ENCODE results near the gene ARHGAP33. TPM values are rescaled to one million over a fixed set of nuclear protein-coding genes. Genes with fewer than 3 reads are reported as not detected.
A peak's percentile ranks its signal among the peaks of the same experiment; 100 is the strongest.

Gene ARHGAP33
- total and polyA plus RNA-seq, 2 of the 8 experiments (the other 6 are each of a cell fraction or from before 2014, with no cell fraction given): 6.5 to 25.2 TPM

DNA sequence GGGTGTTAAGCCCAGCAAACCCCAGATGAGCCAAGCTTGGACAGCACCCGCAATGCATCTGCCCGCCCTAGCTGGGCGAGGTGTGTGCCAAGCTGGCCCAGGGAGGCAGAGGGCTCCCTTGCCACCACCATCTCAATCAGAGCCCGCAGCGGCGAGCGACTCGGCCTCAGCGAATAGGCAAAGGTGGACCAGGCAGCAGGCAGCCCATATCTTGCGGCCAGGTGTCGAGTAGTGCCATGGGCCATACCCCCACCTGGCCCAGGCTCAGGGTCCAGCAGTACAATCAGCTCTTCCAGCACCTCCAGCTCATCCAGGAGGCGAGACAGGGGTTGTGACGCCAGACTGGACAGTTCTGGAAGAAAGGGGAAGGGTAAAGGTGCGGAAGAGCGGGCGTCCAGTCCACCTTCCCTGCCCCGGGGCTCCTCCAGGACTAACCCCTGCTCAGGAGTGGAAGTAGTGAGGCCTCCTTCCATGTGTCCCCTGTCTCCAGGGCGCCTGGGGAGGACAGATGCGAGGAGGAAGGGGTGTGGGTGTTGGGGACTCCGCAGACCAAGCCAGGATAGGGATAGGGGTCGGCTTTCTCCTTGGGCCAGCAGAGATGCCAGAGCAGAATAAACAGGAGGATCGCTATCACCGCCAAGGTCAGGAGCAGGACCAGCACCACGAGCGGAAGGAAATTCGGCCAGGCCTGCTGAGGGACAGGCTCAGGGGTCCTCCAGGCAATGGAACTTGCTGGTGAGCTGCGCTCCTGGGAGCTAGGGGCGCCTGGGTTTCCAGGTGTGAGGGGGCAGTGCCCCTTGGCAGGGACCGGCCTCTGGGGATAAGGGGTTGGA, 35.9 kb upstream of the ARHGAP33 start:
- peaks cover 11 to 25% (median 18%) of the 10 kb centered on the region in 4 experiments; a peak in 6 of 8 replicates for H3K36me3 ChIP-seq (ENCODE audit: control insufficient read depth in 2 of 4, insufficient read depth in 4 of 4, low read length in 3 of 4)
- CTCF ChIA-PET (ENCODE audit: partially characterized antibody): interaction anchor here (1.2 to 8.9 kb wide), 6 partner anchors 16 to 138 kb away, joined by 5 to 80 read pairs (median 5); no protein-coding TSS in a partner anchor
- peak overlapping the region in 3 of 4 experiments; percentile 29 to 52 (median 31); a peak in 3 of 7 replicates for H3K9ac ChIP-seq (replicated peaks in 1 of 4; ENCODE audit: extremely low read depth in 1 of 4, low read depth in 3 of 4, low read length in 3 of 4)
- peak overlapping the region; percentile 65; the same call in 1 of the 2 replicates for H4K8ac ChIP-seq (ENCODE audit: extremely low read depth, insufficient read depth, low read length)
- H3K27ac ChIP-seq (ENCODE audit: low read depth, low read length): no peak overlapping the region
- TF ChIP-seq POLR2A (IDR thresholded peaks at IDR 0.05; ENCODE audit: control extremely low read depth in 1 of 2, low read depth in 2 of 2, low read length in 2 of 2): 0 out of 3 replicates have a peak, but pooled peaks of 1 of the 2 experiments have one; percentile 38
- no peak for TF ChIP-seq TAF1 (IDR thresholded peaks at IDR 0.05; ENCODE audit: low read depth, low read length)
- TF ChIP-seq POLR2AphosphoS5 (IDR thresholded peaks at IDR 0.05; ENCODE audit: low read depth, low read length): peak; percentile 9; the same call in 1 of the 2 replicates
- H3K79me1 ChIP-seq (ENCODE audit: low read depth, low read length): no peaks in the 10 kb centered on the region; the same call in 1 of the 2 replicates
- no peak overlapping the region for H3K4ac ChIP-seq (replicated peaks; ENCODE audit: insufficient read length, low read depth, low read length)
- H3K18ac ChIP-seq (ENCODE audit: extremely low read depth, low read length): no peak overlapping the region; the same call in 1 of the 2 replicates
- WGBS, 2 experiments (ENCODE audit: extremely low coverage in 1 of 2, insufficient coverage in 1 of 2, insufficient read length in 1 of 2, insufficient replicate concordance in 2 of 2, low coverage in 1 of 2, low lambda C conversion rate in 2 of 2, missing lambda C conversion rate in 1 of 2): 79% methylated on average over 29 of the region's 29 CpGs; no CpG with 5 or more reads in 1 of the 2 experiments
- H2BK5ac ChIP-seq (ENCODE audit: low read depth, low read length): no peak overlapping the region
- no peak overlapping the region for H4K91ac ChIP-seq (replicated peaks; ENCODE audit: insufficient read length, low read length)
- H4K5ac ChIP-seq (ENCODE audit: insufficient read length, low read depth, low read length): no peak overlapping the region
- H3K27me3 ChIP-seq (replicated peaks in 1 of 4; ENCODE audit: control insufficient read depth in 3 of 4, extremely low read depth in 1 of 4, insufficient read depth in 3 of 4, low read length in 3 of 4): no peaks in the 10 kb centered on the region
- H3K56ac ChIP-seq (replicated peaks; ENCODE audit: insufficient read length, low read depth, low read length): no peak overlapping the region
- no peak overlapping the region for H2AK5ac ChIP-seq (ENCODE audit: low read depth, low read length)
- no peak overlapping the region for H2AFZ ChIP-seq (ENCODE audit: low read length)
- no peak overlapping the region for H3K14ac ChIP-seq (ENCODE audit: insufficient read length)
- H2BK120ac ChIP-seq (replicated peaks; ENCODE audit: low read depth, low read length): no peak overlapping the region
- H3K4me1 ChIP-seq (replicated peaks in 1 of 4; ENCODE audit: control insufficient read depth in 3 of 4, insufficient read depth in 4 of 4, low read length in 3 of 4): peaks cover 0 to 5% (median 3%) of the 10 kb centered on the region in 4 experiments; a peak in 3 of 7 replicates
- FAIRE-seq (no peak), DNase-seq (ENCODE audit: low read depth in 1 of 2, low spot score in 2 of 2) (peak in 1 of 2 experiments; percentile 59)
- H3K9me3 ChIP-seq (ENCODE audit: insufficient read depth in 2 of 2, low read depth in 1 of 2, low read length in 1 of 2): no peaks in the 10 kb centered on the region
- peak overlapping the region; percentile 70 to 78 for H3K4me2 ChIP-seq (ENCODE audit: insufficient read depth in 1 of 2, low read depth in 2 of 2, low read length in 2 of 2)
- no peak overlapping the region for H2BK12ac ChIP-seq (ENCODE audit: low read depth, low read length)
- no peak overlapping the region for H2BK20ac ChIP-seq (ENCODE audit: low read length)
- no peak overlapping the region for H3K23ac ChIP-seq (ENCODE audit: insufficient read length)
- peaks cover 0 to 9% of the 10 kb centered on the region in 2 experiments for H4K20me1 ChIP-seq (replicated peaks in 1 of 2; ENCODE audit: control insufficient read depth in 1 of 2, insufficient read depth in 2 of 2, low read length in 2 of 2)
- POLR2A ChIA-PET (ENCODE audit: partially characterized antibody): interaction anchor here (0.6 to 7.6 kb wide), 18 partner anchors 8 to 244 kb away, joined by 3 to 54 read pairs (median 6); partner anchors contain the start of genes APLP1, COX6B1, HSPB6 and LIN37
- no peaks in the 10 kb centered on the region for H3K79me2 ChIP-seq (ENCODE audit: control insufficient read depth in 1 of 2, insufficient read depth in 2 of 2, low read length in 2 of 2)
- peak overlapping the region; percentile 72 to 86 (median 78) for H3K4me3 ChIP-seq (ENCODE audit: extremely low read depth in 1 of 4, insufficient read depth in 2 of 4, low read depth in 3 of 4, low read length in 4 of 4)
- H2BK15ac ChIP-seq (ENCODE audit: low read length): no peak overlapping the region
- peaks cover 11% of the 10 kb centered on the region; the same call in 1 of the 2 replicates for H3K23me2 ChIP-seq (ENCODE audit: low read depth, low read length)
